NT2/D1 (cell line): Measurements from ENCODE around the gene SNX9.
"Not testable (repeated sequence)": the region's sequence is repeated elsewhere in the genome, so short reads cannot be mapped to it uniquely, and the experiment has no call there.

ENCODE experiments used
- DNase-seq: peaks from one replicate; pipeline ENCODE4 v3.0.0-alpha.2; 2011; ENCODE audit warnings: low read depth, low spot score
- H3K27me3 ChIP-seq: 2 replicates; pipeline ENCODE4 v1.6.0; 2011; ENCODE audit warnings: mild to moderate bottlenecking; ENCODE audit not compliant: insufficient read length, insufficient read depth
- H3K36me3 ChIP-seq: 2 replicates; pipeline ENCODE4 v1.6.1; 2011; ENCODE audit warnings: mild to moderate bottlenecking, low read length, mixed read lengths; ENCODE audit not compliant: insufficient read depth, insufficient read length
- H3K4me1 ChIP-seq: 2 replicates; pipeline ENCODE4 v1.5.1; 2011; ENCODE audit not compliant: insufficient read depth, insufficient read length
- H3K4me3 ChIP-seq: 2 replicates; pipeline ENCODE4 v1.5.1; 2011; ENCODE audit warnings: low read depth; ENCODE audit not compliant: insufficient read length
- H3K9ac ChIP-seq: 2 replicates; pipeline ENCODE4 v1.6.0; 2011; ENCODE audit warnings: low read depth; ENCODE audit not compliant: insufficient read length
- H3K9me3 ChIP-seq: 2 replicates; pipeline ENCODE4 v1.5.1; 2011; ENCODE audit warnings: mild to moderate bottlenecking, low read length; ENCODE audit not compliant: insufficient read depth
- SUZ12 ChIP-seq: IDR thresholded peaks from 2 replicates; pipeline ENCODE4 v1.6.1; 2011; ENCODE audit not compliant: insufficient read length, insufficient read depth; ENCODE audit errors: extremely low read depth
- YY1 ChIP-seq: IDR thresholded peaks from 2 replicates; pipeline ENCODE4 v1.6.1; 2011; ENCODE audit not compliant: insufficient read length, insufficient read depth
- ZNF274 ChIP-seq: IDR thresholded peaks from 2 replicates; pipeline ENCODE4 v1.6.1; 2011; ENCODE audit warnings: mild to moderate bottlenecking, low read depth, low read length

Gene SNX9

GRCh38 chr6:157961832-157962575 is 139.0 kb downstream of the SNX9 start:
- H3K36me3 ChIP-seq, result no peaks in the 10 kb centered on the region
- no peak for TF ChIP-seq ZNF274
- no peak for TF ChIP-seq SUZ12
- TF ChIP-seq YY1, result no peak
- H3K4me1 ChIP-seq, result no peaks in the 10 kb centered on the region
- no peak overlapping the region for H3K9ac ChIP-seq
- DNase-seq, result no peak
- H3K4me3 ChIP-seq, result no peak overlapping the region
- peaks cover 23% of the 10 kb centered on the region for H3K9me3 ChIP-seq
- H3K27me3 ChIP-seq, result no peaks in the 10 kb centered on the region

- H3K4me1 ChIP-seq, result no peaks in the 10 kb centered on the region
- no peaks in the 10 kb centered on the region for H3K36me3 ChIP-seq
- no peaks in the 10 kb centered on the region for H3K27me3 ChIP-seq
- H3K9ac ChIP-seq, result no peak overlapping the region
- H3K4me3 ChIP-seq, result no peak overlapping the region
- DNase-seq, result no peak
- H3K9me3 ChIP-seq, result peaks cover 21% of the 10 kb centered on the region
- no peak for TF ChIP-seq SUZ12
- TF ChIP-seq YY1, result no peak
- TF ChIP-seq ZNF274, result no peak
Measured at GRCh38 chr6:157962601-157963302, 139.7 kb downstream of the SNX9 start.

- H3K27me3 ChIP-seq, result no peaks in the 10 kb centered on the region
- H3K4me1 ChIP-seq, result no peaks in the 10 kb centered on the region
- no peak overlapping the region for H3K9ac ChIP-seq
- DNase-seq, result no peak
- no peaks in the 10 kb centered on the region for H3K36me3 ChIP-seq
- peaks cover 7% of the 10 kb centered on the region for H3K9me3 ChIP-seq
- H3K4me3 ChIP-seq, result no peak overlapping the region
- TF ChIP-seq ZNF274, result no peak
- TF ChIP-seq YY1, result no peak
- no peak for TF ChIP-seq SUZ12
Measured at GRCh38 chr6:157964100-157964499, 141.1 kb downstream of the SNX9 start.

GRCh38 chr6:157965387-157965786 is 142.3 kb downstream of the SNX9 start:
- Histone ChIP-seq H3K9ac (no peak overlapping the region), H3K36me3 (no peaks in the 10 kb centered on the region), H3K27me3 (no peaks in the 10 kb centered on the region), H3K4me3 (no peak overlapping the region), H3K4me1 (no peaks in the 10 kb centered on the region), H3K9me3 (no peaks in the 10 kb centered on the region)
- TF ChIP-seq ZNF274 (no peak), SUZ12 (no peak), YY1 (no peak)
- DNase-seq, result no peak

- no peak for DNase-seq
- no peaks in the 10 kb centered on the region for H3K27me3 ChIP-seq
- no peaks in the 10 kb centered on the region for H3K4me1 ChIP-seq
- H3K36me3 ChIP-seq, result no peaks in the 10 kb centered on the region
- TF ChIP-seq ZNF274 (no peak), SUZ12 (no peak), YY1 (no peak)
- H3K9me3 ChIP-seq, result no peaks in the 10 kb centered on the region
- H3K4me3 ChIP-seq, result no peak overlapping the region
- no peak overlapping the region for H3K9ac ChIP-seq
Measured at GRCh38 chr6:157966589-157966977, 143.5 kb downstream of the SNX9 start.

GRCh38 chr6:157967020-157967419 is 144.0 kb downstream of the SNX9 start:
- no peaks in the 10 kb centered on the region for H3K27me3 ChIP-seq
- no peak overlapping the region for H3K9ac ChIP-seq
- DNase-seq, result no peak
- H3K36me3 ChIP-seq, result no peaks in the 10 kb centered on the region
- no peak overlapping the region for H3K4me3 ChIP-seq
- TF ChIP-seq ZNF274 (no peak), YY1 (no peak), SUZ12 (no peak)
- H3K9me3 ChIP-seq, result no peaks in the 10 kb centered on the region
- no peaks in the 10 kb centered on the region for H3K4me1 ChIP-seq

- DNase-seq, result no peak
- TF ChIP-seq ZNF274 (no peak), YY1 (no peak), SUZ12 (no peak)
- Histone ChIP-seq H3K9me3 (no peaks in the 10 kb centered on the region), H3K27me3 (no peaks in the 10 kb centered on the region), H3K36me3 (no peaks in the 10 kb centered on the region), H3K9ac (no peak overlapping the region), H3K4me3 (no peak overlapping the region), H3K4me1 (no peaks in the 10 kb centered on the region)
Measured at GRCh38 chr6:157967486-157967885, 144.4 kb downstream of the SNX9 start.

GRCh38 chr6:157972177-157972576 is 149.1 kb downstream of the SNX9 start:
- not testable (repeated sequence) for H3K27me3 ChIP-seq, H3K4me1 ChIP-seq, H3K9ac ChIP-seq, H3K4me3 ChIP-seq, H3K9me3 ChIP-seq, DNase-seq, H3K36me3 ChIP-seq
